HT-29 (cell line): Measurements from ENCODE around the gene SPHK2. TPM values are rescaled to one million over a fixed set of nuclear protein-coding genes. Genes with fewer than 3 reads are reported as not detected.

Experiments
- total RNA-seq: library from RNA; depleted of rRNA; stranded (reverse); fragments of >200 nt; shearing (Covaris generic); gene quantifications from 2 replicates; pipeline ENCODE4 v1.2.3, GENCODE V29; 2014; rRNA removed

Gene SPHK2
- total RNA-seq, 1 experiment from 2014 or later = 115 TPM

Other genes starting within 250 kb of the SPHK2 start
- 150 and 189 TPM in 2 replicates for gene KDELR1, start 228.0 kb upstream of the SPHK2 start, total RNA-seq
- gene GRIN2D, start 225.8 kb upstream of the SPHK2 start, total RNA-seq = 10.7 and 12.6 TPM in 2 replicates
- gene GRWD1, start 173.5 kb upstream of the SPHK2 start, total RNA-seq = 96.1 and 120 TPM in 2 replicates
- 2.7 and 3.6 TPM in 2 replicates for gene KCNJ14, start 163.9 kb upstream of the SPHK2 start, total RNA-seq
- gene CYTH2, start 150.1 kb upstream of the SPHK2 start, total RNA-seq = 145 and 154 TPM in 2 replicates
- 11.4 and 12.2 TPM in 2 replicates for gene LMTK3, start 107.7 kb upstream of the SPHK2 start, total RNA-seq
- gene SULT2B1, start 67.3 kb upstream of the SPHK2 start, total RNA-seq = 48.6 and 55.3 TPM in 2 replicates
- gene SPACA4, start 12.8 kb upstream of the SPHK2 start, total RNA-seq = 2.3 and 3.4 TPM in 2 replicates
- gene FAM83E, start 4.4 kb upstream of the SPHK2 start, total RNA-seq = 15.9 and 18.5 TPM in 2 replicates
- gene RPL18, start 328 bp upstream of the SPHK2 start, total RNA-seq = 6,271 and 6,382 TPM in 2 replicates
- 19.4 and 27.9 TPM in 2 replicates for gene DBP, start 17.9 kb downstream of the SPHK2 start, total RNA-seq
- gene CA11, start 26.7 kb downstream of the SPHK2 start, total RNA-seq = 1.4 and 4.7 TPM in 2 replicates
- not detected in 2 replicates for gene NTN5, start 53.5 kb downstream of the SPHK2 start, total RNA-seq
- gene FUT2, start 76.5 kb downstream of the SPHK2 start, total RNA-seq = 14.3 and 21.0 TPM in 2 replicates
- gene MAMSTR, start 100.2 kb downstream of the SPHK2 start, total RNA-seq = 0.73 and 0.84 TPM in 2 replicates
- 0.34 and 0.61 TPM in 2 replicates for gene RASIP1, start 121.1 kb downstream of the SPHK2 start, total RNA-seq
- 0.05 and 0.58 TPM in 2 replicates for gene IZUMO1, start 127.4 kb downstream of the SPHK2 start, total RNA-seq
- gene FUT1, start 133.1 kb downstream of the SPHK2 start, total RNA-seq = 4.6 and 6.3 TPM in 2 replicates
- not detected in 2 replicates for gene FGF21, start 136.0 kb downstream of the SPHK2 start, total RNA-seq
- 62.8 and 65.7 TPM in 2 replicates for gene BCAT2, start 191.5 kb downstream of the SPHK2 start, total RNA-seq
- gene HSD17B14, start 217.0 kb downstream of the SPHK2 start, total RNA-seq = not detected in 2 replicates
- gene PLEKHA4, start 249.1 kb downstream of the SPHK2 start, total RNA-seq = 3.9 and 5.4 TPM in 2 replicates